ENCODE measurements around the gene EMX2. TPM values are rescaled to one million over a fixed set of nuclear protein-coding genes. Genes with fewer than 3 reads are reported as not detected.

Gene EMX2
- total and polyA plus RNA-seq, 2 experiments from 2014 or later: 13.2 to 16.3 TPM

- peaks cover 30% of the 10 kb centered on the region for H3F3A ChIP-seq (ENCODE audit: insufficient read depth)
- peaks cover 21% of the 10 kb centered on the region; the same call in 1 of the 2 replicates for H3K4me1 ChIP-seq (ENCODE audit: insufficient read depth)
- no peaks in the 10 kb centered on the region for H3K9me3 ChIP-seq (ENCODE audit: low read depth)
- H3K27me3 ChIP-seq (replicated peaks; ENCODE audit: insufficient read depth): no peaks in the 10 kb centered on the region
- peak overlapping the region; percentile 76 for H2AFZ ChIP-seq
- H3K9ac ChIP-seq: peak overlapping the region; percentile 98
- WGBS, 2 experiments (ENCODE audit: low coverage in 1 of 2, low lambda C conversion rate in 2 of 2, missing lambda C conversion rate in 2 of 2): 1% methylated on average over 32 of the region's 32 CpGs
- in situ Hi-C loops (cut with MboI): loop anchor here (10.0 kb wide), 2 partner anchors 503 to 703 kb away; partner anchors contain the start of gene RAB11FIP2
- no peaks in the 10 kb centered on the region for H3K9me2 ChIP-seq (ENCODE audit: insufficient read depth)
- no peaks in the 10 kb centered on the region for H4K20me1 ChIP-seq (ENCODE audit: insufficient read depth)
- TF ChIP-seq EZH2 (IDR thresholded peaks at IDR 0.05; ENCODE audit: insufficient read depth, poor library complexity, severe bottlenecking) (no peak), EZH2phosphoT487 (IDR thresholded peaks at IDR 0.05; ENCODE audit: insufficient read depth, low read depth) (no peak)
- H3K4me2 ChIP-seq (ENCODE audit: unreplicated experiment): peak overlapping the region; percentile 91
- peak overlapping the region; percentile 95 for H3K4me3 ChIP-seq
- peaks cover 77% of the 10 kb centered on the region for H3K79me2 ChIP-seq (ENCODE audit: insufficient read depth)
- peak overlapping the region; percentile 99 for H3K27ac ChIP-seq
- peak; percentile 99 for DNase-seq
- H3K36me3 ChIP-seq (ENCODE audit: low read depth): no peaks in the 10 kb centered on the region
Observed at GRCh38 chr10:117541405-117541908, 1.1 kb upstream of the EMX2 start.

GRCh38 chr10:117541909-117542705 is 439 bp upstream of the EMX2 start:
- Histone ChIP-seq H4K20me1 (ENCODE audit: insufficient read depth) (no peaks in the 10 kb centered on the region), H3K9me3 (ENCODE audit: low read depth) (no peaks in the 10 kb centered on the region), H3K9ac (peak overlapping the region; percentile 98), H3K36me3 (ENCODE audit: low read depth) (no peaks in the 10 kb centered on the region), H3K27ac (peak overlapping the region; percentile 99), H2AFZ (peak overlapping the region; percentile 76), H3K79me2 (ENCODE audit: insufficient read depth) (peaks cover 77% of the 10 kb centered on the region), H3K4me2 (ENCODE audit: unreplicated experiment) (peak overlapping the region; percentile 92), H3K9me2 (ENCODE audit: insufficient read depth) (no peaks in the 10 kb centered on the region), H3K4me1 (ENCODE audit: insufficient read depth) (peaks cover 21% of the 10 kb centered on the region; the same call in 1 of the 2 replicates), H3K4me3 (peak overlapping the region; percentile 95), H3K27me3 (replicated peaks; ENCODE audit: insufficient read depth) (no peaks in the 10 kb centered on the region), H3F3A (ENCODE audit: insufficient read depth) (peaks cover 30% of the 10 kb centered on the region)
- 1% methylated on average over 45 to 62 of the region's 62 CpGs for whole genome bisulfite sequencing, 2 experiments (ENCODE audit: low coverage in 1 of 2, low lambda C conversion rate in 2 of 2, missing lambda C conversion rate in 2 of 2)
- in situ Hi-C loops (cut with MboI): loop anchor here (10.0 kb wide), 2 partner anchors 503 to 703 kb away; partner anchors contain the start of gene RAB11FIP2
- TF ChIP-seq EZH2phosphoT487 (IDR thresholded peaks at IDR 0.05; ENCODE audit: insufficient read depth, low read depth) (no peak), EZH2 (IDR thresholded peaks at IDR 0.05; ENCODE audit: insufficient read depth, poor library complexity, severe bottlenecking) (no peak)
- DNase-seq: peak; percentile 99

GRCh38 chr10:117543225-117544003 is 868 bp downstream of the EMX2 start:
- in situ Hi-C loops (cut with MboI): loop anchor here (10.0 kb wide), 2 partner anchors 501 to 701 kb away; partner anchors contain the start of gene RAB11FIP2
- H3K36me3 ChIP-seq (ENCODE audit: low read depth): no peaks in the 10 kb centered on the region

More at GRCh38 chr10:117543225-117544003, 868 bp downstream of the EMX2 start:
- H4K20me1 ChIP-seq (ENCODE audit: insufficient read depth): no peaks in the 10 kb centered on the region
- H3K9ac ChIP-seq: peak overlapping the region; percentile 98
- H3K27ac ChIP-seq: peak overlapping the region; percentile 99
- no peaks in the 10 kb centered on the region for H3K9me2 ChIP-seq (ENCODE audit: insufficient read depth)
- peak overlapping the region; percentile 23; the same call in 1 of the 2 replicates for H2AFZ ChIP-seq
- peaks cover 79% of the 10 kb centered on the region for H3K79me2 ChIP-seq (ENCODE audit: insufficient read depth)
- no peak for TF ChIP-seq EZH2 (IDR thresholded peaks at IDR 0.05; ENCODE audit: insufficient read depth, poor library complexity, severe bottlenecking)
- no peak for TF ChIP-seq EZH2phosphoT487 (IDR thresholded peaks at IDR 0.05; ENCODE audit: insufficient read depth, low read depth)
- H3K4me2 ChIP-seq (ENCODE audit: unreplicated experiment): peak overlapping the region; percentile 92
- peaks cover 27% of the 10 kb centered on the region for H3F3A ChIP-seq (ENCODE audit: insufficient read depth)
- H3K27me3 ChIP-seq (replicated peaks; ENCODE audit: insufficient read depth): no peaks in the 10 kb centered on the region
- peak; percentile 82 for DNase-seq
- H3K9me3 ChIP-seq (ENCODE audit: low read depth): no peaks in the 10 kb centered on the region
- 1% methylated on average over 50 to 79 of the region's 90 CpGs for WGBS, 2 experiments (ENCODE audit: low coverage in 1 of 2, low lambda C conversion rate in 2 of 2, missing lambda C conversion rate in 2 of 2)
- H3K4me3 ChIP-seq: peak overlapping the region; percentile 95
- H3K4me1 ChIP-seq (ENCODE audit: insufficient read depth): peaks cover 21% of the 10 kb centered on the region
